ENCODE results near the gene ACTA2.

ACTA2 gene

DNA sequence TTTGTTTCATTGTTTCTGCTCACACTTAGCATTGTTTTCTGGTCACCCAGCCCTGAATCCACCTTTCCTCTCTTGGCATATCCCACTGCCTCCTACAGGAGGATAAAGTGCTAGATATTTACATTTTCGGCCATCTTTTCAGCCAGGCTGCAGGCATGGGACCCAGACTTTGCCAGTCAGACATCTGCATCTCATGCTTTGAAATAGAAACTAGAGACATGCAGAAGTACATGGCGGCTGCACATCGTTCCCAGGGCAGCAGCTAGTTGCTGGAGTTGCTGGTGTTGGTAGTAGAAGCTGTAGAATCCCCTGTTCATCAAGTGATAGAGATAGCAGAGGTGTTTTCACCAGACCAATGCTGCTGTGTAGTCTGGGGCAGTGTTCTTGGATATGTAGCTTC is 53.8 kb downstream of the ACTA2 start:
- Histone ChIP-seq H3K4me3 (no peak overlapping the region), H3K27ac (peak overlapping the region in 1 of 2 donors; percentile 0)
- TF ChIP-seq, protein P1, sequence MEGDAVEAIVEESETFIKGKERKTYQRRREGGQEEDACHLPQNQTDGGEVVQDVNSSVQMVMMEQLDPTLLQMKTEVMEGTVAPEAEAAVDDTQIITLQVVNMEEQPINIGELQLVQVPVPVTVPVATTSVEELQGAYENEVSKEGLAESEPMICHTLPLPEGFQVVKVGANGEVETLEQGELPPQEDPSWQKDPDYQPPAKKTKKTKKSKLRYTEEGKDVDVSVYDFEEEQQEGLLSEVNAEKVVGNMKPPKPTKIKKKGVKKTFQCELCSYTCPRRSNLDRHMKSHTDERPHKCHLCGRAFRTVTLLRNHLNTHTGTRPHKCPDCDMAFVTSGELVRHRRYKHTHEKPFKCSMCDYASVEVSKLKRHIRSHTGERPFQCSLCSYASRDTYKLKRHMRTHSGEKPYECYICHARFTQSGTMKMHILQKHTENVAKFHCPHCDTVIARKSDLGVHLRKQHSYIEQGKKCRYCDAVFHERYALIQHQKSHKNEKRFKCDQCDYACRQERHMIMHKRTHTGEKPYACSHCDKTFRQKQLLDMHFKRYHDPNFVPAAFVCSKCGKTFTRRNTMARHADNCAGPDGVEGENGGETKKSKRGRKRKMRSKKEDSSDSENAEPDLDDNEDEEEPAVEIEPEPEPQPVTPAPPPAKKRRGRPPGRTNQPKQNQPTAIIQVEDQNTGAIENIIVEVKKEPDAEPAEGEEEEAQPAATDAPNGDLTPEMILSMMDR (IDR thresholded peaks at IDR 0.05), result no peak
- DNase-seq (ENCODE audit: low spot score), result no peak

DNA sequence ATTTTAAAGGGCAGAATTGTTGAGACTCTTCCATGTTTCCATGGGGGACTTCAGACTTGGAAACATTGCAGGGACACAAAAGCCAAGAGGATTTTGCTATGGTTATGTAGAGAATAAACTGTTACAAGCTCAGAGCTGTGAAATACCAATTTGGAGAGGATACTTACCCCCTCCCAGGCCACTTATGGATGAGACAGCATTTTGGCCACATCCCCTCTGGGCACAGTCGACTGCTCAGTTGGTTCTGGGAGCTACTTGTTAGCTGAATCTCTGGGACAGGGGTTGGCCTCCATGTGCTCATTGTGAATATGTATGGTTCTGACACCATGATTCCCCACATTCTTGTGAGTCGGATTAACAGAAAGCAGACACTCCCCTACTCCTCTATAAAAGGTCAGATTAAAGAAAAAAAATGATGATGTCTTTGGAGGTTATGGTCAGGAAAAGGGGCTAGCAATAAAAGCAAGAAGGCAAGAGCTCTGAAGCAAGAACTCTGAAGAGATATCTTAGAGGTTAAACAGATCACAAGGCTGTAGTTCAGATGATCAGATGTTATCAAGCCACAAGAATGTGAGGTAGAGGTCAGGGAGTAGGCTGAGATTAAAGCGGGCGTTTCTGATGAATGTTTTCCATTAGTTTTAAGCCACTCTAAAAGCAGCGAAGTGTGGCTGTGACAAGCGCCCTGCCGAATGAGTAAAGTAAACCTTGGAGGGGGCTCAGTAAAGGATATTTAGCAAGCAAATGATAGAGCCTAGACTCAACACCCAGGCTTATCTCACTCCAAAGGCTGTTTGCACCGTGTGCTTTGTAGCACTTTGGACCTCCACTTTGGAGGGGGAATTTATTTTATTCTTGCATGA is 55.3 kb downstream of the ACTA2 start:
- H3K4me3 ChIP-seq, result no peak overlapping the region
- DNase-seq (ENCODE audit: low spot score), result no peak
- H3K27ac ChIP-seq, result peak overlapping the region; percentile 8 to 71
- TF ChIP-seq, protein P1 (IDR thresholded peaks at IDR 0.05), result no peak

DNA sequence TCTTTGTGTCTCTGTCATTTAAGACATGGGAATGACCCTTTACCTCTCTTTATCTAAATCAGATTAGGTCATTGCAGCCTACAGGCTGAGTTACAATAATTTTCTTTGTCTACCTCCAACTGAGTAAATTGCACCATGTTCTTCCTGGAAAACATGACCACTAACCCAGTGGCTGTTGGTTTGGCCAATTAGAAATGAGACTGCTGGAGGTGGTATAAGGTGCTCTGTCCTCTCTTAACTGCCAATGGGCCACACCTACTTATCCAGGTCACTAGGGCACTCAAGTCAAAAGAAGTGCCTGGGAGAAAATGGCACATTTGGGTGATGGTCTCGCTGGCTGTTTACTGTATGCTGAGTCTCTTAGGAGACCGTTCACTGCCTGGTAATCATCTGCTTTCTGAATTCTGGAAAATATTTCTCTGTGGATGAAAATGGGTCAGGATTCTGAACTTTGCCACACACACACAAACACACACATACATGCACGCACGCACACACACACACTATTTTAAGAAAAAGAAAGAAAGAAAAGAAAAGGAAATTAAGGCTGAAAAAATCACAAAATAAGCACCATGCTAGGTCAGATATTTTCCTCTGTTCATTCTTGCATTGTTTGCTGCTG is 56.1 kb downstream of the ACTA2 start:
- TF ChIP-seq, protein P1 (IDR thresholded peaks at IDR 0.05), result no peak
- Histone ChIP-seq H3K4me3 (no peak overlapping the region), H3K27ac (peak overlapping the region; percentile 8 to 71)
- DNase-seq (ENCODE audit: low spot score), result no peak

DNA sequence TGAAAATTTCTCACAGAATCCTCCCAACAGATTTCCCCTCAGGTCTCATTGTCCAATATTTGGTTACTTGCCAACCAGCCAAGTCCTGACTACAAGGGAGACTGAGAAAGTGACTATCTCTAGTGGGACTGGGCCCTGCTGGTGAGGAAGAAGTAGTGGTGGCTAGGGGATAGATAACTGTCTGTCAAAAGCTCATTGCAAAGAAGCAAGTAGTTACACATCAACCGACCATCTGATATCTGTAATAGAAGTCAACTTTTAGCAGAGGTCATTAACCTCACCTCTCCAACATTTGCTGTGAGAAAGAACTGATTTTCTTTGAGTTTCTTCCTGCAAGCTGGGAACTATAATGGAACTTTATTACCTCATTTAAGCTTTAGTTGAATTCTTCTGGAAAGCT is 57.3 kb downstream of the ACTA2 start:
- no peak for DNase-seq (ENCODE audit: low spot score)
- Histone ChIP-seq H3K4me3 (no peak overlapping the region), H3K27ac (peak overlapping the region in 1 of 2 donors; percentile 20)
- TF ChIP-seq, protein P1 (IDR thresholded peaks at IDR 0.05), result no peak

DNA sequence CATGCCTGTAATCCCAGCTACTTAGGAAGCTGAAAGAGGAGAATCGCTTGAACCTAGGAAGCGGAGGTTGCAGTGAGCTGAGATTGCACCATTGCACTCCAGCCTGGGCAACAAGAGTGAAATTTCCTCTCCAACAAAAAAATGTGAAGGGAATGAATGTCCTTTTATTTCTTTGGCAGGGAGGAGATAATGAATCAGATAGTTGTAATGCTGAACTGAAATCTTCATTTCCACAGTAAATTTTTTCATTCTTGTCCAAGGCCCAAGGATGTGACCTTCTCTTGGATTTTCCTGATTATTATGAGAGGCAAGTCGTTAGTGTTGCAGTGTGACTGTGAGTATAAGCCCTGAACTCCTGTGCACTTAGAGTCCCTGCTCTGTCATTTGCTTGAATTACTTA is 59.0 kb downstream of the ACTA2 start:
- no peak for DNase-seq (ENCODE audit: low spot score)
- no peak overlapping the region for H3K27ac ChIP-seq
- no peak overlapping the region for H3K4me3 ChIP-seq
- TF ChIP-seq, protein P1 (IDR thresholded peaks at IDR 0.05), result no peak

DNA sequence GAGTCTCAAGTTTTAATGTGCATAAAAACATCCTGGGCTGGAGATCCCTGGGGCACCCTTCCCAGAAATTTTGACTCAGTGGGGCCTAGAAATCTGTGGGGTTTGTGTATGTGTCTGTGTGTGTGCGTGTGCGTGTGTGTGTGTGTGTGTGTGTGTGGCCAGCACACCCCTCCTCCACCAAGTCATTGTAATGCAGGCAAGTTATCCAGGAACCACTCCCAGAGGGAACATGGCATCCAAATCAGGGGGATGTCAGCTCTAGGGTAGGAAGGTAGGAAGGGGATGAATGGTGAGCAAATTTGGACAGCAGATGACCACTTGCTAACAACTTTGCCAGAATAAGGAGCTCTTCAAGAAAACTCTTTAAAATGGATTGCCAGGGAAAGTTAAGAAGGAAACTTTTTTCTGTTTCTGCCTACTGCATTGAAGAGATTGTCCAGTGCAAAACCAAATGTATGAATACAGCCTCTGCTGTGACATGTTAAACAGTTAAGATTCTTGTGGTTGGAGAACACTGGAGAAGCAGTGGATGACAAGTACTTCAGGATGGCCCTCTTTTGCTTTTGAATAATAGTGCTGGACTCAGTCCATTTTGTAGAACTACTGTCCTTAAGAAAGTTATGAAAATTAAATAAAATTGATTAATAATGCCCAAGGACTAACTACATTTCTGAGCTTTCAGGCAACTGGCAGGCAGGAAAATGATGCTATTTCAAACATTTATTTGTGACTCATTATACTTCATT is 60.2 kb downstream of the ACTA2 start:
- H3K27ac ChIP-seq, result no peak overlapping the region
- no peak for DNase-seq (ENCODE audit: low spot score)
- no peak overlapping the region for H3K4me3 ChIP-seq
- TF ChIP-seq, protein P1 (IDR thresholded peaks at IDR 0.05), result no peak

Measured in coronary artery (tissue), 2 donors.